ENCODE data around the gene MRPL1.
"Not testable (repeated sequence)": the region's sequence is repeated elsewhere in the genome, so short reads cannot be mapped to it uniquely, and the experiment has no call there.

Gene MRPL1

GRCh38 chr4:77834403-77834802 lies 28.2 kb upstream of the MRPL1 start:
- peaks cover 17% of the 10 kb centered on the region for H3K4me1 Mint-ChIP-seq (ENCODE audit: low read depth)
- peak overlapping the region; percentile 5 for H3K27ac Mint-ChIP-seq
- H3K27me3 Mint-ChIP-seq, result no peaks in the 10 kb centered on the region
- H3K36me3 Mint-ChIP-seq (ENCODE audit: low read depth), result no peaks in the 10 kb centered on the region
- H3K4me3 Mint-ChIP-seq, result no peak overlapping the region
- H3K9me3 Mint-ChIP-seq, result no peaks in the 10 kb centered on the region

GRCh38 chr4:77843628-77844027 lies 19.0 kb upstream of the MRPL1 start:
- H3K36me3 Mint-ChIP-seq (ENCODE audit: low read depth), result no peaks in the 10 kb centered on the region
- H3K27ac Mint-ChIP-seq, result peak overlapping the region; percentile 66
- H3K27me3 Mint-ChIP-seq, result no peaks in the 10 kb centered on the region
- peak overlapping the region; percentile 24 for H3K4me3 Mint-ChIP-seq
- H3K4me1 Mint-ChIP-seq (ENCODE audit: low read depth), result peaks cover 30% of the 10 kb centered on the region
- no peaks in the 10 kb centered on the region for H3K9me3 Mint-ChIP-seq

GRCh38 chr4:77844363-77844762 lies 18.3 kb upstream of the MRPL1 start:
- H3K27ac Mint-ChIP-seq, result peak overlapping the region; percentile 66
- no peaks in the 10 kb centered on the region for H3K36me3 Mint-ChIP-seq (ENCODE audit: low read depth)
- H3K27me3 Mint-ChIP-seq, result no peaks in the 10 kb centered on the region
- no peaks in the 10 kb centered on the region for H3K9me3 Mint-ChIP-seq
- no peak overlapping the region for H3K4me3 Mint-ChIP-seq
- peaks cover 30% of the 10 kb centered on the region for H3K4me1 Mint-ChIP-seq (ENCODE audit: low read depth)

GRCh38 chr4:77845400-77845799 lies 17.2 kb upstream of the MRPL1 start:
- no peaks in the 10 kb centered on the region for H3K27me3 Mint-ChIP-seq
- H3K36me3 Mint-ChIP-seq (ENCODE audit: low read depth), result no peaks in the 10 kb centered on the region
- H3K27ac Mint-ChIP-seq, result peak overlapping the region; percentile 38
- H3K4me1 Mint-ChIP-seq (ENCODE audit: low read depth), result peaks cover 30% of the 10 kb centered on the region
- H3K9me3 Mint-ChIP-seq, result no peaks in the 10 kb centered on the region
- H3K4me3 Mint-ChIP-seq, result no peak overlapping the region

GRCh38 chr4:77845929-77846328 lies 16.7 kb upstream of the MRPL1 start:
- Mint-ChIP-seq H3K27me3 (no peaks in the 10 kb centered on the region), H3K9me3 (no peaks in the 10 kb centered on the region), H3K4me1 (ENCODE audit: low read depth) (peaks cover 30% of the 10 kb centered on the region), H3K4me3 (no peak overlapping the region), H3K27ac (no peak overlapping the region), H3K36me3 (ENCODE audit: low read depth) (no peaks in the 10 kb centered on the region)

- no peak overlapping the region for H3K27ac Mint-ChIP-seq
- peaks cover 41% of the 10 kb centered on the region for H3K4me1 Mint-ChIP-seq (ENCODE audit: low read depth)
Measured at GRCh38 chr4:77848508-77848907, 14.1 kb upstream of the MRPL1 start.

GRCh38 chr4:77849278-77849965 lies 13.2 kb upstream of the MRPL1 start:
- H3K27me3 Mint-ChIP-seq, result no peaks in the 10 kb centered on the region
- H3K4me1 Mint-ChIP-seq (ENCODE audit: low read depth), result peaks cover 41% of the 10 kb centered on the region
- H3K36me3 Mint-ChIP-seq (ENCODE audit: low read depth), result no peaks in the 10 kb centered on the region
- H3K9me3 Mint-ChIP-seq, result no peaks in the 10 kb centered on the region
- H3K4me3 Mint-ChIP-seq, result no peak overlapping the region
- no peak overlapping the region for H3K27ac Mint-ChIP-seq

More at GRCh38 chr4:77848508-77848907, 14.1 kb upstream of the MRPL1 start:
- Mint-ChIP-seq H3K36me3 (ENCODE audit: low read depth) (no peaks in the 10 kb centered on the region), H3K27me3 (no peaks in the 10 kb centered on the region), H3K4me3 (no peak overlapping the region), H3K9me3 (no peaks in the 10 kb centered on the region)

GRCh38 chr4:77852892-77853495 lies 9.6 kb upstream of the MRPL1 start:
- H3K36me3 Mint-ChIP-seq (ENCODE audit: low read depth), result no peaks in the 10 kb centered on the region
- no peaks in the 10 kb centered on the region for H3K9me3 Mint-ChIP-seq
- peak overlapping the region; percentile 75 for H3K4me3 Mint-ChIP-seq
- H3K4me1 Mint-ChIP-seq (ENCODE audit: low read depth), result peaks cover 61% of the 10 kb centered on the region
- H3K27me3 Mint-ChIP-seq, result no peaks in the 10 kb centered on the region
- H3K27ac Mint-ChIP-seq, result peak overlapping the region; percentile 96

- Mint-ChIP-seq H3K4me3 (peak overlapping the region; percentile 75), H3K27me3 (no peaks in the 10 kb centered on the region), H3K9me3 (no peaks in the 10 kb centered on the region), H3K36me3 (ENCODE audit: low read depth) (no peaks in the 10 kb centered on the region), H3K4me1 (ENCODE audit: low read depth) (peaks cover 73% of the 10 kb centered on the region), H3K27ac (peak overlapping the region; percentile 96)
Measured at GRCh38 chr4:77854431-77855111, 8.1 kb upstream of the MRPL1 start.

- Mint-ChIP-seq H3K27me3 (no peaks in the 10 kb centered on the region), H3K9me3 (no peaks in the 10 kb centered on the region), H3K27ac (peak overlapping the region; percentile 92), H3K4me3 (peak overlapping the region; percentile 76), H3K36me3 (ENCODE audit: low read depth) (no peaks in the 10 kb centered on the region), H3K4me1 (ENCODE audit: low read depth) (peaks cover 82% of the 10 kb centered on the region)
Measured at GRCh38 chr4:77856152-77856551, 6.5 kb upstream of the MRPL1 start.

GRCh38 chr4:77859256-77859655 lies 3.4 kb upstream of the MRPL1 start:
- H3K27me3 Mint-ChIP-seq, result peaks cover 5% of the 10 kb centered on the region
- H3K27ac Mint-ChIP-seq, result peak overlapping the region; percentile 82
- no peak overlapping the region for H3K4me3 Mint-ChIP-seq
- H3K4me1 Mint-ChIP-seq (ENCODE audit: low read depth), result peaks cover 77% of the 10 kb centered on the region
- peaks cover 9% of the 10 kb centered on the region for H3K36me3 Mint-ChIP-seq (ENCODE audit: low read depth)
- H3K9me3 Mint-ChIP-seq, result no peaks in the 10 kb centered on the region

- Mint-ChIP-seq H3K27ac (peak overlapping the region; percentile 99), H3K27me3 (peaks cover 5% of the 10 kb centered on the region), H3K4me3 (peak overlapping the region; percentile 94), H3K9me3 (no peaks in the 10 kb centered on the region), H3K36me3 (ENCODE audit: low read depth) (peaks cover 24% of the 10 kb centered on the region), H3K4me1 (ENCODE audit: low read depth) (peaks cover 69% of the 10 kb centered on the region)
Measured at GRCh38 chr4:77861495-77861894, 1.1 kb upstream of the MRPL1 start.

- H3K9me3 Mint-ChIP-seq, H3K27me3 Mint-ChIP-seq: not testable (repeated sequence)
- Mint-ChIP-seq H3K4me3 (peak overlapping the region; percentile 94), H3K36me3 (ENCODE audit: low read depth) (peaks cover 34% of the 10 kb centered on the region), H3K27ac (peak overlapping the region; percentile 99), H3K4me1 (ENCODE audit: low read depth) (peaks cover 67% of the 10 kb centered on the region)
Measured at GRCh38 chr4:77863341-77863740, 711 bp downstream of the MRPL1 start.

- no peak overlapping the region for H3K27ac Mint-ChIP-seq
- no peaks in the 10 kb centered on the region for H3K9me3 Mint-ChIP-seq
- peak overlapping the region; percentile 15 for H3K4me3 Mint-ChIP-seq
- peaks cover 71% of the 10 kb centered on the region for H3K4me1 Mint-ChIP-seq (ENCODE audit: low read depth)
- H3K36me3 Mint-ChIP-seq (ENCODE audit: low read depth), result peaks cover 47% of the 10 kb centered on the region
- H3K27me3 Mint-ChIP-seq, result peaks cover 5% of the 10 kb centered on the region
Measured at GRCh38 chr4:77865259-77865658, 2.6 kb downstream of the MRPL1 start.

GRCh38 chr4:77872723-77873445 lies 10.3 kb downstream of the MRPL1 start:
- Mint-ChIP-seq H3K9me3 (no peaks in the 10 kb centered on the region), H3K27ac (no peak overlapping the region), H3K4me3 (no peak overlapping the region), H3K4me1 (ENCODE audit: low read depth) (peaks cover 21% of the 10 kb centered on the region), H3K36me3 (ENCODE audit: low read depth) (peaks cover 54% of the 10 kb centered on the region), H3K27me3 (no peaks in the 10 kb centered on the region)

Data from stimulated activated naive CD8-positive, alpha-beta T cell treated with anti-CD3 and anti-CD28 coated beads, Interleukin-15, Interleukin-2, amounts not matched to agents 100 ng/mL and 50 ng/mL, for 24 hours (primary cell).